ENCODE data around the gene EFCAB8. TPM values are rescaled to one million over a fixed set of nuclear protein-coding genes. Genes with fewer than 3 reads are reported as not detected.

Gene EFCAB8
- total RNA-seq, 1 experiment from 2014 or later: not detected

DNA sequence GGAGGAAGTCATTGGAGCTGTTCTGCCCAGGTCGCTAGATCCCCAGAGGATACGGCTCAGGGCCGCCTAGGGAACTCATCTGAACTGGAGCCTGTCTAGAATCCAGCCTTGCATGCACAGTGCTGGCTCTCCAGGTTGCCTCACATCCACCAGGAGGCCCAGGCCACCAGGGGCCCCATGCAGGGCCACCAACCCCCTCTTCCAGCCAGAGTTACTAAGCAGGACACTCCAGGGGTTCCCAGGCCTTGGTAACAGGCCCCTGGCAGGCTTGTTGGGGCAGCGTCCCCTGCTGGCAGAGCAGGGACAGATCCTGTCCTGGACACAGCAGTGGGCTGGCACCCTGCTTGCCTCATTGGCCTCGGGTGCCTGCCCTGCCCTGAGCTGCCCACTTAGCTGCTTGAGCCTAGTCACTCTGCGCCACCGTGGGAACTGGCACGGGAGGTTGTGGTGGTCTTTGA is 35.3 kb downstream of the EFCAB8 start:
- Histone ChIP-seq H3K9me2 (ENCODE audit: insufficient read depth) (no peaks in the 10 kb centered on the region), H3K27me3 (ENCODE audit: insufficient read depth, low read depth) (peaks cover 32% of the 10 kb centered on the region), H3K79me2 (ENCODE audit: low read depth) (no peaks in the 10 kb centered on the region), H3K4me1 (replicated peaks; ENCODE audit: insufficient read depth) (no peaks in the 10 kb centered on the region), H3K4me3 (no peak overlapping the region), H3K36me3 (ENCODE audit: low read depth) (no peaks in the 10 kb centered on the region), H3K27ac (no peak overlapping the region), H3K4me2 (no peak overlapping the region), H2AFZ (no peak overlapping the region), H4K20me1 (ENCODE audit: insufficient read depth) (no peaks in the 10 kb centered on the region), H3F3A (ENCODE audit: insufficient read depth, low read depth) (no peaks in the 10 kb centered on the region), H3K9me3 (ENCODE audit: insufficient read depth, low read depth) (no peaks in the 10 kb centered on the region)
- peak in 1 of 2 experiments; percentile 20 for DNase-seq
- BruUV-seq (replicated peaks): no TSS peak
- CTCF ChIA-PET: interaction anchor here (0.6 kb wide), 1 partner anchor 8 kb away, joined by 4 read pairs; no protein-coding TSS in a partner anchor
- TF ChIP-seq, protein P1, sequence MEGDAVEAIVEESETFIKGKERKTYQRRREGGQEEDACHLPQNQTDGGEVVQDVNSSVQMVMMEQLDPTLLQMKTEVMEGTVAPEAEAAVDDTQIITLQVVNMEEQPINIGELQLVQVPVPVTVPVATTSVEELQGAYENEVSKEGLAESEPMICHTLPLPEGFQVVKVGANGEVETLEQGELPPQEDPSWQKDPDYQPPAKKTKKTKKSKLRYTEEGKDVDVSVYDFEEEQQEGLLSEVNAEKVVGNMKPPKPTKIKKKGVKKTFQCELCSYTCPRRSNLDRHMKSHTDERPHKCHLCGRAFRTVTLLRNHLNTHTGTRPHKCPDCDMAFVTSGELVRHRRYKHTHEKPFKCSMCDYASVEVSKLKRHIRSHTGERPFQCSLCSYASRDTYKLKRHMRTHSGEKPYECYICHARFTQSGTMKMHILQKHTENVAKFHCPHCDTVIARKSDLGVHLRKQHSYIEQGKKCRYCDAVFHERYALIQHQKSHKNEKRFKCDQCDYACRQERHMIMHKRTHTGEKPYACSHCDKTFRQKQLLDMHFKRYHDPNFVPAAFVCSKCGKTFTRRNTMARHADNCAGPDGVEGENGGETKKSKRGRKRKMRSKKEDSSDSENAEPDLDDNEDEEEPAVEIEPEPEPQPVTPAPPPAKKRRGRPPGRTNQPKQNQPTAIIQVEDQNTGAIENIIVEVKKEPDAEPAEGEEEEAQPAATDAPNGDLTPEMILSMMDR (conservative IDR thresholded peaks at IDR 0.05): peak; percentile 56; the same call in 1 of the 2 replicates
- TF ChIP-seq EZH2 (IDR thresholded peaks at IDR 0.05; ENCODE audit: low read depth): no peak
- intact Hi-C loops (cut with micrococcal nuclease; ENCODE audit: unreplicated experiment): no loop called here
- POLR2A ChIA-PET (ENCODE audit: unreplicated experiment): no interaction called here

- Histone ChIP-seq H3K9me3 (ENCODE audit: insufficient read depth, low read depth) (no peaks in the 10 kb centered on the region), H3K27ac (no peak overlapping the region), H3K79me2 (ENCODE audit: low read depth) (no peaks in the 10 kb centered on the region), H3K4me3 (no peak overlapping the region), H3K36me3 (ENCODE audit: low read depth) (no peaks in the 10 kb centered on the region), H3K9me2 (ENCODE audit: insufficient read depth) (no peaks in the 10 kb centered on the region), H3K4me1 (replicated peaks; ENCODE audit: insufficient read depth) (no peaks in the 10 kb centered on the region), H3K27me3 (ENCODE audit: insufficient read depth, low read depth) (peaks cover 32% of the 10 kb centered on the region), H3F3A (ENCODE audit: insufficient read depth, low read depth) (no peaks in the 10 kb centered on the region), H4K20me1 (ENCODE audit: insufficient read depth) (no peaks in the 10 kb centered on the region), H2AFZ (no peak overlapping the region), H3K4me2 (no peak overlapping the region)
- ChIA-PET POLR2A (ENCODE audit: unreplicated experiment) (no interaction called here), CTCF (interaction anchor here (0.6 kb wide), 1 partner anchor 8 kb away, joined by 4 read pairs; no protein-coding TSS in a partner anchor)
- no peak for TF ChIP-seq EZH2 (IDR thresholded peaks at IDR 0.05; ENCODE audit: low read depth)
- TF ChIP-seq, protein P1 (conservative IDR thresholded peaks at IDR 0.05): no peak
- intact Hi-C loops (cut with micrococcal nuclease; ENCODE audit: unreplicated experiment): no loop called here
- DNase-seq: no peak
- BruUV-seq (replicated peaks): no TSS peak
Observed at GRCh38 chr20:32894711-32895355, 36.1 kb downstream of the EFCAB8 start.

GRCh38 chr20:32896521-32897280 is 38.0 kb downstream of the EFCAB8 start:
- H3K27me3 ChIP-seq (ENCODE audit: insufficient read depth, low read depth): peaks cover 32% of the 10 kb centered on the region
- H3K4me2 ChIP-seq: no peak overlapping the region
- BruUV-seq (replicated peaks): no TSS peak
- no peaks in the 10 kb centered on the region for H3K36me3 ChIP-seq (ENCODE audit: low read depth)
- no peaks in the 10 kb centered on the region for H4K20me1 ChIP-seq (ENCODE audit: insufficient read depth)
- no peaks in the 10 kb centered on the region for H3K79me2 ChIP-seq (ENCODE audit: low read depth)
- TF ChIP-seq EZH2 (IDR thresholded peaks at IDR 0.05; ENCODE audit: low read depth): no peak
- TF ChIP-seq, protein P1 (conservative IDR thresholded peaks at IDR 0.05): no peak
- no peaks in the 10 kb centered on the region for H3K9me3 ChIP-seq (ENCODE audit: insufficient read depth, low read depth)
- H3K4me3 ChIP-seq: no peak overlapping the region
- no peak overlapping the region for H2AFZ ChIP-seq
- no peaks in the 10 kb centered on the region for H3F3A ChIP-seq (ENCODE audit: insufficient read depth, low read depth)
- intact Hi-C loops (cut with micrococcal nuclease; ENCODE audit: unreplicated experiment): no loop called here
- DNase-seq: no peak
- H3K27ac ChIP-seq: no peak overlapping the region
- POLR2A ChIA-PET (ENCODE audit: unreplicated experiment): no interaction called here
- no peaks in the 10 kb centered on the region for H3K4me1 ChIP-seq (replicated peaks; ENCODE audit: insufficient read depth)
- H3K9me2 ChIP-seq (ENCODE audit: insufficient read depth): no peaks in the 10 kb centered on the region
- CTCF ChIA-PET: no interaction called here
